Colonic mucosa (tissue), 4 donors: ENCODE measurements around the gene PRRC2A. TPM values are rescaled to one million over a fixed set of nuclear protein-coding genes. Genes with fewer than 3 reads are reported as not detected.

ENCODE experiments used
- DNase-seq: peaks from one replicate; pipeline ENCODE4 v3.0.0-alpha.2; 2020
- H3K27ac ChIP-seq: fragments of 200-600 bp; one replicate; pipeline ENCODE4 v1.8.0; 2021
- H3K27me3 ChIP-seq: fragments of 200-600 bp; one replicate; pipeline ENCODE4 v1.8.0; 2021
- H3K36me3 ChIP-seq: fragments of 200-600 bp; one replicate; pipeline ENCODE4 v1.8.0; 2021
- H3K4me1 ChIP-seq: fragments of 200-600 bp; one replicate; pipeline ENCODE4 v1.8.0; 2021; ENCODE audit warnings: mild to moderate bottlenecking
- H3K4me3 ChIP-seq: fragments of 200-600 bp; one replicate; pipeline ENCODE4 v1.8.0; 2021
- H3K9ac ChIP-seq, 2 donors: one replicate each; pipeline ENCODE4 v1.7.0; 2013; ENCODE audit warnings: control low read depth in 2 of 2, low read depth in 2 of 2, low read length in 2 of 2
- H3K9me3 ChIP-seq: fragments of 200-600 bp; one replicate; pipeline ENCODE4 v1.8.0; 2021
- intact Hi-C: fragments of 100-400 bp; cut with DNase I; formaldehyde crosslinking; loops from one replicate; pipeline ENCODE4 v1.14.1; 2022
- total RNA-seq, 2 donors: library from RNA; stranded (reverse); fragmentation: NEBNext Ultra II Directional in 1 of 2; extraction: Animal tissue kit (Norgen Biotek cat#: 25700) in 1 of 2; gene quantifications; one replicate each; pipeline ENCODE4 v1.2.1, GENCODE V29; 2021
- TF ChIP-seq, protein P1 (sequence below): fragments of 200-600 bp; IDR thresholded peaks from one replicate; pipeline ENCODE4 v1.8.0; 2022; ENCODE audit warnings: antibody characterized with exemption, mild to moderate bottlenecking
- donor health status: healthy.
- donor health status: DM: no; HTN: no; CAD: no.
- donor health status: DM: no; HTN: no; CAD: no.

Gene PRRC2A
- total RNA-seq, 2 donors from 2014 or later = 107 to 171 TPM

DNA sequence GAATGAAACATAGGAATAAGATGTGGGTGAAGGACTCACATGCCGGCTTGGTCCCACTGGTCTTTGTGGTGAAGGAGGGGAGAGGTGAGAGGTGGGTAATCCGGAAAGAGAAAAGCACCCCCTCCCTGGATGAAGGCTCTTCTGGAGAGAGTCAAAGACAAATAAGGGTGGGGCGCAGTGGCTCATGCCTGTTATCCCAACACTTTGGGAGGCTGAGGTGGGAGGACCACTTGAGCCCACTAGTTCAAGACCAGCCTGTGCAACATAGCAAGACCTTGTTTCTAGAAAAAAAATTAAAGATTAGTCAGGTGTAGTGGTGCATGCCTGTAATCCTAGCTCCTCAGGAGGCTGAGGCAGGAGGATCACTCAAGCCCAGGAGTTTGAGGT is 41.4 kb upstream of the PRRC2A start:
- no peaks in the 10 kb centered on the region for H3K36me3 ChIP-seq
- TF ChIP-seq, protein P1, sequence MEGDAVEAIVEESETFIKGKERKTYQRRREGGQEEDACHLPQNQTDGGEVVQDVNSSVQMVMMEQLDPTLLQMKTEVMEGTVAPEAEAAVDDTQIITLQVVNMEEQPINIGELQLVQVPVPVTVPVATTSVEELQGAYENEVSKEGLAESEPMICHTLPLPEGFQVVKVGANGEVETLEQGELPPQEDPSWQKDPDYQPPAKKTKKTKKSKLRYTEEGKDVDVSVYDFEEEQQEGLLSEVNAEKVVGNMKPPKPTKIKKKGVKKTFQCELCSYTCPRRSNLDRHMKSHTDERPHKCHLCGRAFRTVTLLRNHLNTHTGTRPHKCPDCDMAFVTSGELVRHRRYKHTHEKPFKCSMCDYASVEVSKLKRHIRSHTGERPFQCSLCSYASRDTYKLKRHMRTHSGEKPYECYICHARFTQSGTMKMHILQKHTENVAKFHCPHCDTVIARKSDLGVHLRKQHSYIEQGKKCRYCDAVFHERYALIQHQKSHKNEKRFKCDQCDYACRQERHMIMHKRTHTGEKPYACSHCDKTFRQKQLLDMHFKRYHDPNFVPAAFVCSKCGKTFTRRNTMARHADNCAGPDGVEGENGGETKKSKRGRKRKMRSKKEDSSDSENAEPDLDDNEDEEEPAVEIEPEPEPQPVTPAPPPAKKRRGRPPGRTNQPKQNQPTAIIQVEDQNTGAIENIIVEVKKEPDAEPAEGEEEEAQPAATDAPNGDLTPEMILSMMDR = no peak
- H3K9me3 ChIP-seq = no peaks in the 10 kb centered on the region
- no peak overlapping the region for H3K9ac ChIP-seq
- intact Hi-C loops = no loop called here
- no peaks in the 10 kb centered on the region for H3K27me3 ChIP-seq
- H3K4me1 ChIP-seq = peaks cover 4% of the 10 kb centered on the region
- no peak for DNase-seq
- H3K27ac ChIP-seq = no peak overlapping the region
- H3K4me3 ChIP-seq = no peak overlapping the region

GRCh38 chr6:31579546-31580437 is 40.7 kb upstream of the PRRC2A start:
- Histone ChIP-seq H3K36me3 (no peaks in the 10 kb centered on the region), H3K27ac (peak overlapping the region; percentile 78), H3K4me1 (peaks cover 4% of the 10 kb centered on the region), H3K9me3 (no peaks in the 10 kb centered on the region), H3K4me3 (peak overlapping the region; percentile 83), H3K27me3 (no peaks in the 10 kb centered on the region), H3K9ac (peak overlapping the region in 1 of 2 donors; percentile 87)
- no peak for DNase-seq
- intact Hi-C loops = no loop called here
- TF ChIP-seq, protein P1 = no peak

DNA sequence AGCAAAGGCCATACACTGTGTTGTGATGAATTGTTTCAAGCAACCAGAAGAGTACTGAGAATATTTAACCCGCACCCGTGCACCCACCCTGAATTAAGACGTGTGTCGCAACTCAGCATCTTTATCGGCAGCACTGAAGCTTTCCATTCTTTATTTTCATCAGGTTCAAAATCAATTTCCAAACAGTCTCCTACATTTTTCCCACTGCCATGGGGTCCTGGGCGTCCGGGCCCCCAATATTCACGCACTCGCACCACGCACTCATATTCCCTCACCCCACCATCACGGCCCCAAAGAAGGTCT is 40.1 kb upstream of the PRRC2A start:
- TF ChIP-seq, protein P1 = no peak
- Histone ChIP-seq H3K27ac (peak overlapping the region; percentile 78), H3K9ac (peak overlapping the region; percentile 82 to 87), H3K4me1 (peaks cover 4% of the 10 kb centered on the region), H3K27me3 (no peaks in the 10 kb centered on the region), H3K4me3 (peak overlapping the region; percentile 83), H3K36me3 (no peaks in the 10 kb centered on the region), H3K9me3 (no peaks in the 10 kb centered on the region)
- DNase-seq = no peak
- intact Hi-C loops = no loop called here

DNA sequence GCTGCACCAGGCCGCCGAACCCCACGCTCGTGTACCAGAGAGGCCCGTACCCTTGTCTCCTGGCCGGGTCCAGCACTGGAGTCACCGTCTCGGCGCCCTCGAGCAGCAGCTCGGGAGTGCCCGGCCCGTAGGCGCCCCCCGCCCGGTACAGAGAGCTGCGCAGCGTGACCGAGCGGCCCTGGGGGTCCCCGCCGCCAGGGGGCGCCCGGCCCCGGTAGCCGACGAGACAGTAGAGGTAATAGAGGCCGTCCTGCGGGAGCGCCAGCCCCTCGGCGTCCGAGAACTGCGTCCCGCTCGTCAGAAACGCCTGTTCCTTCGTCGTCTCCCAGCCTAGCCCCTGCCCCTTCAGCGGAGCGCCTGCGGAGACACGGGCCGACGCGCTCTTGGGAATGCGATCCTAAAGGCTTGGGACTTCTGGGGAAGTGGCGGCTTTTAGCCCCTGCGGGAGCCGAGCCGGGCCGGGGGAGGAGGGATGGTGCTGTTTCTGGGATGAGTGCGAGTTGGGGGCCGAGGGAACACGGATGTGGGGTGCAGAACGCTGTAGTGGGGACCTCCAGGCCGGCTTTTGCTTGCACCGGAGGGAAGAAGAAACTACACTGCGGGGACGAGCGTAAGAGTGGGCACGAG is 39.6 kb upstream of the PRRC2A start:
- peak overlapping the region; percentile 83 for H3K4me3 ChIP-seq
- H3K27me3 ChIP-seq = no peaks in the 10 kb centered on the region
- H3K9ac ChIP-seq = peak overlapping the region; percentile 82 to 87
- intact Hi-C loops = no loop called here
- peaks cover 4% of the 10 kb centered on the region for H3K4me1 ChIP-seq
- peak overlapping the region; percentile 78 for H3K27ac ChIP-seq
- no peaks in the 10 kb centered on the region for H3K36me3 ChIP-seq
- peak; percentile 88 for DNase-seq
- TF ChIP-seq, protein P1 = peak; percentile 99
- no peaks in the 10 kb centered on the region for H3K9me3 ChIP-seq

GRCh38 chr6:31581434-31582229 is 38.9 kb upstream of the PRRC2A start:
- TF ChIP-seq, protein P1 = no peak
- H3K27me3 ChIP-seq = no peaks in the 10 kb centered on the region
- intact Hi-C loops = no loop called here
- no peak for DNase-seq
- H3K27ac ChIP-seq = peak overlapping the region; percentile 78
- no peaks in the 10 kb centered on the region for H3K9me3 ChIP-seq
- H3K4me1 ChIP-seq = peaks cover 4% of the 10 kb centered on the region
- H3K4me3 ChIP-seq = peak overlapping the region; percentile 83
- no peaks in the 10 kb centered on the region for H3K36me3 ChIP-seq
- peak overlapping the region; percentile 82 to 87 for H3K9ac ChIP-seq
